Activated CD8-positive, alpha-beta T cell treated with anti-CD3 and anti-CD28 coated beads for 36 hours (primary cell): ENCODE data around the gene HGS. TPM values are rescaled to one million over a fixed set of nuclear protein-coding genes. Genes with fewer than 3 reads are reported as not detected.
"Not testable (repeated sequence)": the region's sequence is repeated elsewhere in the genome, so short reads cannot be mapped to it uniquely, and the experiment has no call there.

ENCODE experiments used
- ATAC-seq: fragments of 200-7000 bp; cut with Tn5 transposase; one replicate; pipeline ENCODE4 v1.10.0; 2021; ENCODE audit warnings: mild to moderate bottlenecking, moderate library complexity
- CTCF ChIA-PET: fragments of 350-600 bp; sonication (Branson Sonifier 250); formaldehyde crosslinking; loops from one replicate; lab custom pipeline; 2021; ENCODE audit warnings: antibody characterized with exemption; lab: Charles Lee
- POLR2A ChIA-PET: fragments of 350-600 bp; sonication (Branson Sonifier 250); formaldehyde crosslinking; loops from one replicate; lab custom pipeline; 2021; ENCODE audit warnings: antibody characterized with exemption; lab: Charles Lee
- DNase-seq: peaks from one replicate; pipeline ENCODE4 v3.0.0-alpha.2; 2020
- H3K27ac Mint-ChIP-seq: one replicate; pipeline ENCODE4 v1.8.0; 2021; ENCODE audit warnings: mild to moderate bottlenecking, mixed read lengths
- H3K27me3 Mint-ChIP-seq: one replicate; pipeline ENCODE4 v1.8.0; 2021; ENCODE audit warnings: mixed read lengths
- H3K36me3 Mint-ChIP-seq: one replicate; pipeline ENCODE4 v1.8.0; 2021; ENCODE audit warnings: low read depth, mixed read lengths
- H3K4me1 Mint-ChIP-seq: one replicate; pipeline ENCODE4 v1.8.0; 2021; ENCODE audit warnings: low read depth, mixed read lengths
- H3K4me3 Mint-ChIP-seq: one replicate; pipeline ENCODE4 v1.8.0; 2021; ENCODE audit warnings: mild to moderate bottlenecking, moderate library complexity, mixed read lengths
- H3K9me3 Mint-ChIP-seq: one replicate; pipeline ENCODE4 v1.8.0; 2021; ENCODE audit warnings: mixed read lengths
- CTCF ChIP-seq: fragments of 200-600 bp; IDR thresholded peaks from one replicate; pipeline ENCODE4 v1.8.0; 2022; ENCODE audit warnings: antibody characterized with exemption, mild to moderate bottlenecking
- intact Hi-C: fragments of 100-400 bp; cut with micrococcal nuclease; formaldehyde crosslinking; loops from one replicate; pipeline ENCODE4 v1.10.0; 2022
- total RNA-seq, 2 experiments: library from RNA; stranded (reverse); gene quantifications; one replicate each; pipeline ENCODE4 v1.2.3, GENCODE V29; 2021

Gene HGS
- total RNA-seq, 2 experiments from 2014 or later = 98.9 to 113 TPM

- DNase-seq = no peak
- Mint-ChIP-seq H3K27me3 (peaks cover 20% of the 10 kb centered on the region), H3K36me3 (no peaks in the 10 kb centered on the region), H3K27ac (no peak overlapping the region), H3K9me3 (no peaks in the 10 kb centered on the region), H3K4me3 (no peak overlapping the region), H3K4me1 (peaks cover 6% of the 10 kb centered on the region)
- CTCF ChIA-PET = interaction anchor here (0.8 to 1.3 kb wide), 3 partner anchors 62 to 132 kb away, joined by 3 to 4 read pairs (median 4); partner anchors contain the start of gene ARHGDIA
- ATAC-seq = no peak
- POLR2A ChIA-PET = interaction anchor here (1.2 kb wide), 1 partner anchor 108 kb away, joined by 3 read pairs; no protein-coding TSS in a partner anchor
- no peak for TF ChIP-seq CTCF
- intact Hi-C loops = no loop called here
Observed at GRCh38 chr17:81738801-81739393, 55.1 kb downstream of the HGS start.

- intact Hi-C loops = not testable (repeated sequence)
Observed at GRCh38 chr17:81739593-81739992, 55.8 kb downstream of the HGS start.

GRCh38 chr17:81740395-81740961, 56.7 kb downstream of the HGS start:
- TF ChIP-seq CTCF = no peak
- DNase-seq (no peak), ATAC-seq (peak; percentile 35)
- H3K27ac Mint-ChIP-seq = no peak overlapping the region
- H3K4me1 Mint-ChIP-seq = peaks cover 4% of the 10 kb centered on the region
- no peak overlapping the region for H3K4me3 Mint-ChIP-seq
- POLR2A ChIA-PET = interaction anchor here (1.0 kb wide), 1 partner anchor 37 kb away, joined by 3 read pairs; no protein-coding TSS in a partner anchor
- H3K27me3 Mint-ChIP-seq = peaks cover 20% of the 10 kb centered on the region
- H3K9me3 Mint-ChIP-seq = no peaks in the 10 kb centered on the region
- intact Hi-C loops = no loop called here
- CTCF ChIA-PET = interaction anchor here (1.0 kb wide), 1 partner anchor 55 kb away, joined by 3 read pairs; no protein-coding TSS in a partner anchor
- H3K36me3 Mint-ChIP-seq = no peaks in the 10 kb centered on the region

More at GRCh38 chr17:81739593-81739992, 55.8 kb downstream of the HGS start:
- H3K36me3 Mint-ChIP-seq, ATAC-seq, H3K27ac Mint-ChIP-seq, H3K9me3 Mint-ChIP-seq, H3K4me3 Mint-ChIP-seq, DNase-seq, H3K4me1 Mint-ChIP-seq: not testable (repeated sequence)
- ChIA-PET POLR2A (interaction anchor here (1.2 kb wide), 1 partner anchor 108 kb away, joined by 3 read pairs; no protein-coding TSS in a partner anchor), CTCF (interaction anchor here (1.0 kb wide), 1 partner anchor 56 kb away, joined by 3 read pairs; no protein-coding TSS in a partner anchor)
- peaks cover 20% of the 10 kb centered on the region for H3K27me3 Mint-ChIP-seq

- DNase-seq = no peak
- Mint-ChIP-seq H3K36me3 (no peaks in the 10 kb centered on the region), H3K27me3 (peaks cover 14% of the 10 kb centered on the region), H3K27ac (no peak overlapping the region), H3K9me3 (no peaks in the 10 kb centered on the region), H3K4me3 (no peak overlapping the region), H3K4me1 (no peaks in the 10 kb centered on the region)
- intact Hi-C loops = no loop called here
- TF ChIP-seq CTCF = no peak
- CTCF ChIA-PET = no interaction called here
- ATAC-seq = peak; percentile 24
- POLR2A ChIA-PET = interaction anchor here (1.0 kb wide), 1 partner anchor 37 kb away, joined by 3 read pairs; no protein-coding TSS in a partner anchor
Observed at GRCh38 chr17:81741049-81741593, 57.3 kb downstream of the HGS start.

- CTCF ChIA-PET = no interaction called here
- peaks cover 14% of the 10 kb centered on the region for H3K27me3 Mint-ChIP-seq
- peak; percentile 42 for ATAC-seq
- H3K4me3 Mint-ChIP-seq = no peak overlapping the region
- TF ChIP-seq CTCF = no peak
- no peaks in the 10 kb centered on the region for H3K4me1 Mint-ChIP-seq
- intact Hi-C loops = no loop called here
- no peaks in the 10 kb centered on the region for H3K9me3 Mint-ChIP-seq
- no peak for DNase-seq
- no peak overlapping the region for H3K27ac Mint-ChIP-seq
- no peaks in the 10 kb centered on the region for H3K36me3 Mint-ChIP-seq
- POLR2A ChIA-PET = no interaction called here
Observed at GRCh38 chr17:81741594-81742452, 58.0 kb downstream of the HGS start.
